ENCODE results near the gene MYRF.

- no peak for TF ChIP-seq ZNF23 (tag by site-specific recombination; IDR thresholded peaks at IDR 0.05; ENCODE audit: borderline replicate concordance)
- TF ChIP-seq, protein P1, sequence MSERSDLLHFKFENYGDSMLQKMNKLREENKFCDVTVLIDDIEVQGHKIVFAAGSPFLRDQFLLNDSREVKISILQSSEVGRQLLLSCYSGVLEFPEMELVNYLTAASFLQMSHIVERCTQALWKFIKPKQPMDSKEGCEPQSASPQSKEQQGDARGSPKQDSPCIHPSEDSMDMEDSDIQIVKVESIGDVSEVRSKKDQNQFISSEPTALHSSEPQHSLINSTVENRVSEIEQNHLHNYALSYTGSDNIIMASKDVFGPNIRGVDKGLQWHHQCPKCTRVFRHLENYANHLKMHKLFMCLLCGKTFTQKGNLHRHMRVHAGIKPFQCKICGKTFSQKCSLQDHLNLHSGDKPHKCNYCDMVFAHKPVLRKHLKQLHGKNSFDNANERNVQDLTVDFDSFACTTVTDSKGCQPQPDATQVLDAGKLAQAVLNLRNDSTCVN (tag by site-specific recombination; optimal IDR thresholded peaks at IDR 0.05), result no peak
- no peak for TF ChIP-seq ZNF544 (tag by site-specific recombination; IDR thresholded peaks at IDR 0.05)
- TF ChIP-seq CTCF (tag by site-specific recombination; IDR thresholded peaks at IDR 0.05), result no peak
These were observed 33.5 kb downstream of the MYRF start for GRCh38 chr11:61785837-61786402.
